Ascending aorta (tissue), 2 donors: Measurements from ENCODE around the gene DPM2. TPM values are rescaled to one million over a fixed set of nuclear protein-coding genes. Genes with fewer than 3 reads are reported as not detected.
A peak's percentile ranks its signal among the peaks of the same experiment; 100 is the strongest.

ENCODE experiments used
- DNase-seq, 2 donors: peaks; one replicate each; pipeline ENCODE4 v3.0.0-alpha.2; 2019; ENCODE audit warnings: low spot score in 2 of 2
- H3K27ac ChIP-seq, 2 donors: fragments of 200-600 bp; sonication (generic); one replicate each; pipeline ENCODE4 v1.5.1; 2016 to 2017; ENCODE audit warnings: mild to moderate bottlenecking in 1 of 2
- H3K27me3 ChIP-seq: fragments of 200-600 bp; sonication (generic); one replicate; pipeline ENCODE4 v1.5.1; 2017
- H3K36me3 ChIP-seq, 2 donors: fragments of 200-600 bp; sonication (generic); one replicate each; pipeline ENCODE4 v1.5.1; 2016
- H3K4me1 ChIP-seq, 2 donors: fragments of 200-600 bp; sonication (generic); one replicate each; pipeline ENCODE4 v1.5.1; 2016 to 2017; ENCODE audit warnings: mild to moderate bottlenecking in 1 of 2
- H3K4me3 ChIP-seq, 2 donors: fragments of 200-600 bp; sonication (generic); one replicate each; pipeline ENCODE4 v1.5.1; 2016 to 2017; ENCODE audit warnings: mild to moderate bottlenecking in 1 of 2
- H3K9me3 ChIP-seq, 2 donors: fragments of 200-600 bp; sonication (generic); one replicate each; pipeline ENCODE4 v1.5.1; 2016
- CTCF ChIP-seq, 3 experiments: fragments of 200-600 bp in 2 of 3; fragments of 450-650 bp in 1 of 3; sonication (generic) in 2 of 3; IDR thresholded peaks; one replicate each; pipeline ENCODE4 v1.5.1; 2016 to 2019; ENCODE audit warnings: antibody characterized with exemption in 3 of 3, mild to moderate bottlenecking in 1 of 3, moderate library complexity in 1 of 3
- intact Hi-C: fragments of 100-400 bp; cut with DNase I; formaldehyde crosslinking; loops from one replicate; pipeline ENCODE4 v1.15.1; 2023
- total RNA-seq: library from RNA; depleted of rRNA; stranded (reverse); fragments of >200 nt; gene quantifications from one replicate; pipeline ENCODE4 v1.1.0, GENCODE V29; 2016

The DPM2 gene
- total RNA-seq, 1 donor from 2014 or later, result 18.2 TPM

DNA sequence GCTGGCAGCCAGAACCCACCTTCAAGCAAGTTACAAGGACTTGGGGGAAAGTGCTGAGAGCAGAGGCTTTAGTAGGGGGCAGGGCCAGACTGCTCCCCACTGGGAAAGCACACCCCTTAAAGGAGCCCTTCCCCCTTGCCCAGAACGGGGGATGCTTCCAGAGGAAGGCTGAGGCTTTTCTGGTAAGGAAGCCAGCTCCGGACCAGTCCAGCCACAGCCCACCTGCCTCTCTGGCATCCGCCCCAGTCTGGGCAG is 4.2 kb upstream of the DPM2 start:
- intact Hi-C loops, result loop anchor here (2.0 kb wide), 2 partner anchors 21 to 39 kb away; partner anchors contain the start of gene EEIG1

DNA sequence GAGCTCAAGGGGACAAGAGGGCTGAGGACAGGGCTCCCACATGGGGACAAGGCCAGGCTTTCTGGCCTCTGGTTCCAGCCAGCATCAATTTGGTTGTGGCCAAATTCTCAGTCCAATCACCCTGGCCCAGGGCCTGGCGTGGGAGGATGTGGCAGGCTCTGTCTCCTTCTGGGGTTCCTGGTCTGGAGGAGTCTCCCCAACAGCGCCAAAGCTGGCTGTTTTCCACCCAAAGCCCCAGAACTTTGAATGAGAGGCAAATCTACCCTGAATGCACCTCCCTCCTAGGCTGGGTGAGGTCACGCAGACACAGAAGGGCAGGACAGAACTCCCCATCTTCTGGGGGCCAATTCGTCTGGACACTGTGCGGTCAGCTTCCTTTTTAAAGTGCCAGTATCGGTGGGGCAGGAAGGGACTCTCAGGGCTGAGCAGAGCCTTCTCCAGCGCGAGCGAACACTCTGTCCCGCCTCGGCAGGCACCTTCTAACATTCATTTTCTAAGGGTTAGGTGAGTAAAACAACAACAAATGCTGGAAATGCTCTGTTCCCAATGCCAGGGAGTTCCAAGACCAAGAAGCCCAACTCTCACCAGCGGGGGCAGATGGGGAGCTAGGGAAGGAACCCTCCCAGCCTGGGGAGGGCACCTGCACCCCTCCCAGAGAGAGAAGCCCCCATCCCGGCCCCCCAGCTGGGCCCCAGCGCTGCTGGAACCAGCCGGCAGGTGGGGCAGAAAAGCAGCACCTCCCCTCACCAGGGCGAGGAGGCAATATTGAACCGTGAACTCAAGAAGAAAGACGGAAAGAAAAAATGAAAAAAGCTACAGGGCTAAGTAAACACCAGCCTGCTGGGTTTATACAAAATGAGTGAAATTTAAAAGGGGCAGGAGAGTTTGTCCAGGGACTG is 3.7 kb upstream of the DPM2 start:
- H3K27me3 ChIP-seq, result no peaks in the 10 kb centered on the region
- intact Hi-C loops, result no loop called here
- no peak overlapping the region for H3K27ac ChIP-seq
- no peak for DNase-seq
- peaks cover 11 to 25% of the 10 kb centered on the region in 2 donors for H3K36me3 ChIP-seq
- no peaks in the 10 kb centered on the region for H3K9me3 ChIP-seq
- peaks cover 13 to 14% of the 10 kb centered on the region in 2 donors for H3K4me1 ChIP-seq
- no peak for TF ChIP-seq CTCF (IDR thresholded peaks at IDR 0.05)
- H3K4me3 ChIP-seq, result no peak overlapping the region

More for the DNA sequence above, 4.2 kb upstream of the DPM2 start:
- no peak overlapping the region for H3K4me3 ChIP-seq
- H3K4me1 ChIP-seq, result peaks cover 7 to 8% of the 10 kb centered on the region in 2 donors
- H3K9me3 ChIP-seq, result no peaks in the 10 kb centered on the region
- H3K27me3 ChIP-seq, result no peaks in the 10 kb centered on the region
- H3K27ac ChIP-seq, result no peak overlapping the region
- TF ChIP-seq CTCF (IDR thresholded peaks at IDR 0.05), result no peak
- no peak for DNase-seq
- H3K36me3 ChIP-seq, result peaks cover 11 to 25% of the 10 kb centered on the region in 2 donors

GRCh38 chr9:127940593-127940992 is 2.9 kb upstream of the DPM2 start:
- Histone ChIP-seq H3K4me1 (peaks cover 16 to 21% of the 10 kb centered on the region in 2 donors), H3K9me3 (no peaks in the 10 kb centered on the region), H3K27ac (no peak overlapping the region), H3K4me3 (no peak overlapping the region), H3K36me3 (peaks cover 11 to 25% of the 10 kb centered on the region in 2 donors), H3K27me3 (no peaks in the 10 kb centered on the region)
- no peak for TF ChIP-seq CTCF (IDR thresholded peaks at IDR 0.05)
- no peak for DNase-seq
- intact Hi-C loops, result no loop called here

- intact Hi-C loops, result no loop called here
- no peaks in the 10 kb centered on the region for H3K9me3 ChIP-seq
- H3K36me3 ChIP-seq, result peaks cover 0 to 17% of the 10 kb centered on the region in 2 donors
- peaks cover 16 to 21% of the 10 kb centered on the region in 2 donors for H3K4me1 ChIP-seq
- no peak for DNase-seq
- H3K4me3 ChIP-seq, result peak overlapping the region; percentile 69 to 78
- no peaks in the 10 kb centered on the region for H3K27me3 ChIP-seq
- H3K27ac ChIP-seq, result peak overlapping the region; percentile 27 to 50
- TF ChIP-seq CTCF (IDR thresholded peaks at IDR 0.05), result no peak
Measured at GRCh38 chr9:127938298-127938690, 640 bp upstream of the DPM2 start.

DNA sequence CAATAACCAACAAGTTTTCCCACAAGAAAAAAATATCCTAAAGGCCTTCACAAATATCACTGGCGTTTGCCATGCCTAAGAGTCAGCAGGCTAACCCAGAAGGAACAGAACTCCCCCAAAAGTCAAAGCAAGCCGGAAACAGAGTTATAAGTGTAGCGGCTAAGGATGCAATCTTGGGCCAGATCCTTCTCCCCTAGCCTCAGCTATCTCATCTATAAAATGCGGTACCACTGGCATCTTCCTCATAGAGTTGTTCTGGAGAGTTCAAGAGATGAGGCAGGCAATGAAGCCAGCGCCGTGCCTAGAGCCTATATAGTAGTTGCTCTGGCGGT is 632 bp downstream of the DPM2 start:
- DNase-seq, result no peak
- no peaks in the 10 kb centered on the region for H3K9me3 ChIP-seq
- H3K27ac ChIP-seq, result no peak overlapping the region
- H3K4me1 ChIP-seq, result peaks cover 12 to 21% of the 10 kb centered on the region in 2 donors
- H3K36me3 ChIP-seq, result peaks cover 0 to 12% of the 10 kb centered on the region in 2 donors
- TF ChIP-seq CTCF (IDR thresholded peaks at IDR 0.05), result no peak
- H3K27me3 ChIP-seq, result no peaks in the 10 kb centered on the region
- H3K4me3 ChIP-seq, result peak overlapping the region; percentile 69 to 78
- intact Hi-C loops, result no loop called here
